HG03159 (cell line): ENCODE measurements around the gene NFIB.

ENCODE experiments used
- ATAC-seq: cut with Tn5 transposase; IDR thresholded peaks from one replicate; pipeline ENCODE4 v1.9.1; 2021; ENCODE audit warnings: mild to moderate bottlenecking, moderate library complexity; ENCODE audit not compliant: unreplicated experiment

NFIB gene

GRCh38 chr9:14281136-14281795, 32.7 kb downstream of the NFIB start:
- ATAC-seq = no peak

DNA sequence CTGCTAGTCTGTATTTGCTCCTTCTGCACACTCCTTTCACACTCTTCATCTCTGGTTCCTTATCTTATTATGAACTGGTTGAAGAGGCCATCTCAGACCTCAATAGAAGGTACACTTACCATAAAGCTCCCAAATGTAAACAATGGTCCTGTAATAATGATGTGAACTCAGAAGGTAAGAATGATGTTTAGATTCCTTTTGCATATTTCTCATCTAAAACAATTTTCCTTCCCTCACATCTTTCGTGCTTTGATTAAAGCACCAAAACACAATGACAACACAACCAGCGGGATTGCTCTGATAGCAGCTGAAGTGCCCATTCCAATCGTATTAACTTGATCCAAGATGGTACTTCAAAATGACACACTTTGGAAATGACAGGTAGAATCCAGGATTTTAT, 34.3 kb downstream of the NFIB start:
- no peak for ATAC-seq

DNA sequence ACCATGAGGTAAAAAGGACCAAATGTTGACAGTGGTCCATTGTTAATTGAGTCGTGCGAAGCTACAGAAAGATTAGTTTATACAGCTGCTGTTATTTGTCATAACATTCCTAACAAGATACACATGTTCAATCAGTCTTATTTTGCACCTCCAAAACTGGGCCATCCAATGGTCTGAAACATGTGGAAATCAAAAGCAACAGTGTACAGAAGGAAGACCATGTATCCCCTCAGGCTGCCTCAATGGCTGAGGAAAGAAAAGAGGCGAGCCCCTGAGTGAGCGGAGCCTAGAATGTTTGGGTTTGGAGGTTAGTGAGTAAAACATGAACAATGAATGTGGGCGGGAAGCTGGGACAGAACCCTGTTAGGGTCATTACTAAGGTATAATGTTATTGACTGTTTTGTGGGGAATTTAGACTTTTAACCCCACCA, 35.6 kb downstream of the NFIB start:
- ATAC-seq = no peak

DNA sequence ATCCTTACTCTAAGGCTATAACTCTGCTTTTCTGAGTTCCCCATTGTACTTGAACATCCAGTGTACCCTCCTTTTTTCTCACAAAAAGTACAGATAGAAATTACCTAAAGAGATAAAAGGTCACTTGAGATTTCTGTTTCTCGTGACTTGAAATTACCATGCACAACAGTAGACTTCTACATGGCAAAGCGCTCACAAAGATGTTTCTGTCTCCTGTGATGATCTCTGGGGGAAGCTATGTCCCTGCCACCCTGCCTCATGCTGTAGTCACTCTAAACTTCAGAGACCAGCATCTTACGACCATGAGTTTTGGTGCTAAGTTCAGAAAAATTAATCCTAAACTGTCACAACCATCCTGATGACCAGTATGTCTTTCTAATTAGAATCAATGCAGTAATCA, 36.2 kb downstream of the NFIB start:
- ATAC-seq = no peak

- no peak for ATAC-seq
Measured at GRCh38 chr9:14277244-14277643, 36.7 kb downstream of the NFIB start.

DNA sequence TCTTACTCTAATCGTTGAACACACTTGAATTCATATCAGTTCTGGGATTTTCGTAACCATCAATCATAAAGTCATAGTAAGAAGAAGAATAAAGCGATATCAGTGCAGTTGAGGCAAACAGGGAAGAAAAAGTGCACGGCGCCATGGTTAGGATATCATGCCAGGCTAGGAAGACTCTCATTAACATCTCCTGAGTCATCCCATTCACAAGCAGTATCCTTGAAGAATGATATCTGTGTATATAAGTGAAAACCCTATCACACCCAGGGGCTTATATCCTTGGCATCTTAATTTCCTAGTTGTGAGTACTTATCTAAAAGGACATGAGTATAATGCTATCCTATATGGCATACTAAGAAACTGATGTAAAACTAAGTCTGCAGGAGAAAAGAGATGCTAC, 38.6 kb downstream of the NFIB start:
- no peak for ATAC-seq

- no peak for ATAC-seq
Measured at GRCh38 chr9:14273696-14274121, 40.2 kb downstream of the NFIB start.

- ATAC-seq = no peak
Measured at GRCh38 chr9:14272927-14273528, 40.9 kb downstream of the NFIB start.

DNA sequence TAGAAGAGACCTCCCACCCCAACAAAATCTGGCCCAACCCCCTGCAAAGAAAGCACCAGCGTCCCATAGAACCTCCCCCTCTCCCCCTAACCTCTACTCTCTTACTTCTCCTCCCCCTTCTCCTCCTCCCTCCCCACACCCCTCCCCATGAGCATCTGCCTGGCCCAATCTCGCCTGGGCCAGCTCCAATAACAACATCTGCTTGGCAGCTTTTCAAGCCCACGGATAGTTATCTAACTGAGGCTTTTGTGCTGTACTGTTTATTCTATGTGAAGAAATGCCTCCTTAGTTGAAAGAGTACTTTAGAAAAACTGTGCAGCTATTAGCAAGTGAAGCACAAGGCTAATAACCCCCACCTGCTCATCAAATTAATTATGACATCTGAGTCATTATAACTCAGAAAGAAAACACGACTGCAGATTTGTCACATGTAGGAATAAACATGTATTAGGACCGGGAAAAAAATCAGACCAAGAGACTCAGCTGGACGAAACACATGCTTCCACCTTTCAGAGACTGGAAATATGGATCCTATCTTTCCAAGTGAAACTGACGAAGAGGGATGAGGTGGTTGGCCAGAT, 42.8 kb downstream of the NFIB start:
- no peak for ATAC-seq

DNA sequence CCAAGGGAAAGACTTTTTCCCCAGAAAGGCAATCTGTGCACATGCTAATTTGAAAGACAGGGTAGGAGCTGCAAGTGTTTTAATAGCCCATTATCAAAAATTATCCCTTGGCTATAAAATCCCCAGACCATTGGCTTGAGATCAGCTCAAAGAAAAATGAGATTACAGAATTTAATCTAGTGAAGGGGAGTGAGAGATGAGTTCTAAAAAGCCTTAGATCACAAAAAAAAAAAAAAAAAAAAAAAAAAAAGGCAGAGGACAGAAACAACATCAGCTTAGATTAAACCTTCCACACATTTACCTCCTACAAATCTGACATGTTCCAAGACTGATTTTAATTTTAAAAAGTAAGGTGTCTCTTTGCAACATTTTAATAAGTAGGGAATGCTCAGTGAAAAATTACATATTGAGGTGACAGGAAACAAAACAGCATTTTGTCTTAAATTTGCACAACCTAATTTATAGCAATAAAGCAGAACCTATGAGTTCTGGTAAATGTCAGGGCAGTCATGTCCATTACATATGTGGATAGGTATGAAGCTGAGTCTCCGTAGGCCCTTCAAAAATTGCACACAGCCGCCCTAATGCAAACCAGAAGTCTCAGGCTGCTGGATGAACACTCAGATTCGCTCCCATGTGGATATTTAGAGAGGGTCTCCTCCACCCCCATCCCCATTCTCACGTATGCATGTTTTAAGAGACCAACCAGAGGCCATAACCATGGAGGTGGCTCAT, 43.4 kb downstream of the NFIB start:
- no peak for ATAC-seq

GRCh38 chr9:14269916-14270315, 44.0 kb downstream of the NFIB start:
- no peak for ATAC-seq

GRCh38 chr9:14263707-14264483, 50.0 kb downstream of the NFIB start:
- ATAC-seq = no peak

DNA sequence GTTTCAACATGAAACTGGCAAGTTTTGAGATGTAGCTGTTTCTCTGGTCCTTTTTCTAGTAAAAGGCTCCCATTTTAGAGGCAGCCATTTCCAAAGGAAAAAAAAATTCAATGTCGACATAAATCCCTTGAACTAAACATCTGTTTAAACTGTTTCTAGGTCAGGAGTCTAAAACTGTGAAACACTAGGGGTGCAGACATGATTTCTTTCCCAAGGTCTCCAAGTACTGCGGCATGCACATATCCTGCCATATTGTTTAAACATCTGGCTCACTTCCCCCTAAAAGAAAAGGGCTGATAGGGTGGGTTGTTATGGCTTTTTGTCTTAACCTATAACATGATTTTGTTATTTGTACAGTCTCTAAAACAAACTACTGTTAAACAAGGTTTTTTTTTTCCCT, 51.1 kb downstream of the NFIB start:
- no peak for ATAC-seq

- no peak for ATAC-seq
Measured at GRCh38 chr9:14261616-14262015, 52.3 kb downstream of the NFIB start.

- no peak for ATAC-seq
Measured at GRCh38 chr9:14260101-14260500, 53.8 kb downstream of the NFIB start.

DNA sequence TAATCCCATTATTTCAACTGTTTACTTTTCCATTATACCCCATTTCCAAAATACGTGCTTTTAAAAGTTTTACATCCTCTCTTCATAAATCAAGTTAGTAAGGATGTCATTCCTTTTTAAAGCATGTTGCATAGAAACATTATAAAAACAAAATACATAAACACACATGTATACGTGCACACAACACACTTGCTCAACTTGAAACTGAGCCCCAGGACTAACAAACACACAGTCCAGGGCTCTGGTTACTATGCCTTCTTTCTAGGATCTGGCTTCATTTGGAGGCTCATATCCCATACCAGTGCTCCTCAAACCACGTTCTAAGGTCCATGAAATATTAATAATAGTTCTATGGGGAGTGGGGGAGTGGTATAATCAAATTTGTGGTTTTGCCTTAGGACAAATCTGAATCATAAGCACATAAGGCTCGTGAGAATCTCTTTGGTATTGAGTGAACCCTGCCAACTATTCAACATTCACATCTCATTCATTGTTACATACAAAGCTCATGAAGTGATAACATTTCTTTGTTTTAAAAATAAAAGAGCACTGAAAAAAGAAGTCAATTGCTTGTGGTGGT, 55.2 kb downstream of the NFIB start:
- no peak for ATAC-seq

DNA sequence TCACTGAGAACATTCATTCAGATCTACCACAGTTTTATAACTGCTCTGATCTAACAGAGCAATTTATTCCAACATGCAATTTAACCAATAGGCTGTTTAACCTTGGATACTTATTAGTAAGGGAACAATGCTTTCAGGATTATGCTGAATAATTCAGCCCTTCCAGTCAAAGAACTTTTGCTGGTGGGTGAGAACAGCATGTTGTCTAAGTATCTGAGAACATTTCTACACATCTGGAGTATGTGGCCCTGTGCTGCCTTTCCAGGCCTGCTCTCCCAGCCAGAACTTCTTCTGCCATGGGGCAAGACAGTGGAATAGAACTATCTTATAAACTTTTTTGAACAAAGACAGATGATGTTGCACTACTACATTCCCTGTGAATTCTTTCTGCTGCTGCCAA, 55.8 kb downstream of the NFIB start:
- ATAC-seq = no peak

DNA sequence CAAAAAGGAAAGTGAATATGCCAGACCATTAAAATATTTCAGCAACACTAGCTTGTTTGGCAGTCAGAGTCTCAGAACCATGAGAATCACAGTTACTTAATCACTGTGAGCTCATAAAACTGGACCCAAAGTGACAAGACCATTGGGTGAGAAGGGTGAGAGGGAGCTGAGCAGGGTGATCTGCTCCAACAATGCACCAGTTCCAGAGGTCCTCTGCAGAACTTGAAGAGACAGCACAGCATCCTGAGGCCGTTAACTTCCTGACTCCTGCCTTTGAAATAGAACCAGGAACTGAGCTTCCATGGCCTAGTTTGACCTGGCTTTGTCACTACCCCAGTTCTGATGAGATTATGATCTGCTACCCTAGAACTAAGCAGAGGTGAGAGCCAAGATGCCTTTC, 57.4 kb downstream of the NFIB start:
- ATAC-seq = no peak

DNA sequence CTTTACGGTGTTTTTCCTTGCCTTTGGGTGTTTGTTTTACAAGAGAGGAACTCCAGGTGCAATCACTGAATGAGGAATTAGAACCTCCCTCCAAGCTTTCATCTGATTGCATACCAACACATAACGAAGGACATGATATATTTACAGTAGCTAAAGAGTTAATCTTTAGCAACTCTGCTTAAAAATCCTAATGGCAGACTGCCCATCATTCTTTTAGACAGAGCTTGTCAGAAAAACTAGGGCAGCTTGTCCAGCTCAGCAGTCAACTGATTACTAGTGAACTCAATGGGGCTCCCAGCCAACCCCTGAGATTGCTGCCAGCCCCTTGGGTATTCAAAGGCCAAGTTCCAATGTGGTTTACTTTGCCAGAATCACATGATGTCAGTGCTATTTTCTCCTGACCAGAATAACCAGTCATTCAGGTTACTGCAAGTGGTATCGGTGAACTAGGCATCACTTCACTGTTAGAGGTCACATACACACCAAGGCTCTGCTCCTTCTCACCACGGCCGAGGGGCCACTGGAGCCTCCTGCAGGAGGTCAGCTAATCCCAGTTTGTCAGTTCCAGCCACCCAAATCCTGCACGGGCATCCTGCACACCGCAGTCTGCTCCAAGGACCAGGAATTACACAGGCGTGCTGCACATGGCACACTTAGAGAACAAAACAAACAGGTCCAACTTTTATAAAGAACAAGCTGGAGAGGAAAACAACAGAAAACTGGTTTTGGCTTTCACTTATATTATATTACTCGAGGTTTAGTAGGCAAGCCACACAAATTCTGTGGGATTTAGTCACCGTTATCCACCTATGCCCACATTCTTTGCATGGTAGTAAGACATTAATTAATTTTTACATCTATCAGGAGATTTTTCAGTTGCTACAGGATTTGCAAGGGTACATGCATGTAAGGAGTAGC, 62.5 kb downstream of the NFIB start:
- no peak for ATAC-seq

- ATAC-seq = no peak
Measured at GRCh38 chr9:14250794-14251153, 63.2 kb downstream of the NFIB start.
